Neural progenitor cell (in vitro differentiated cells): ENCODE data around the gene RNH1.

Experiments
- EZH2 ChIP-seq: fragments of 200-600 bp; sonication (generic); IDR thresholded peaks from 2 replicates; pipeline ENCODE4 v1.6.1; 2017; ENCODE audit warnings: antibody characterized with exemption, mild to moderate bottlenecking, moderate library complexity
- TF ChIP-seq, protein P1 (sequence below): fragments of 200-600 bp; sonication (generic); IDR thresholded peaks from 2 replicates; pipeline ENCODE4 v1.5.1; 2017; ENCODE audit warnings: antibody characterized with exemption, mild to moderate bottlenecking

DNA sequence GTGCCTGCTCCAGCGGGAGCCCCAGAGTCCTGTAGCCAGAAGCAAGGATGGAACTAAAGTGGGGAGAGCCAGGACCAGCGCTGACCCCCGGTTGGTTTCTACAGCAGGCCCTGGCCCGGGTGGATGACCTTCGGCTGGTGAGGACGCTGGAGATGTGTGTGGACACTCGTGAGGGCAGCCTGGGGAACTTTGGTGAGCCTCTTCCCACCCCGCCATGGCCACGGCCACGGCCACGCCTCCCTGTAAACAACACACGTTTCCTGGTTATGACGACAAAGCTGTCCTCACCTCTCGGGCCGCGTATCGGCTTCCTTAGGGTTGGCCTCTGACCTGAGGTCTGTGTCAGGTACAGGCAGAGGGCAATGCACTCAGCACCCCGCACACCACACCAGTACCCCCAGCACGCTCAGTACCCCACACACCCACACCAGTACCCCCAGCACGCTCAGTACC is 34.4 kb upstream of the RNH1 start:
- TF ChIP-seq, protein P1, sequence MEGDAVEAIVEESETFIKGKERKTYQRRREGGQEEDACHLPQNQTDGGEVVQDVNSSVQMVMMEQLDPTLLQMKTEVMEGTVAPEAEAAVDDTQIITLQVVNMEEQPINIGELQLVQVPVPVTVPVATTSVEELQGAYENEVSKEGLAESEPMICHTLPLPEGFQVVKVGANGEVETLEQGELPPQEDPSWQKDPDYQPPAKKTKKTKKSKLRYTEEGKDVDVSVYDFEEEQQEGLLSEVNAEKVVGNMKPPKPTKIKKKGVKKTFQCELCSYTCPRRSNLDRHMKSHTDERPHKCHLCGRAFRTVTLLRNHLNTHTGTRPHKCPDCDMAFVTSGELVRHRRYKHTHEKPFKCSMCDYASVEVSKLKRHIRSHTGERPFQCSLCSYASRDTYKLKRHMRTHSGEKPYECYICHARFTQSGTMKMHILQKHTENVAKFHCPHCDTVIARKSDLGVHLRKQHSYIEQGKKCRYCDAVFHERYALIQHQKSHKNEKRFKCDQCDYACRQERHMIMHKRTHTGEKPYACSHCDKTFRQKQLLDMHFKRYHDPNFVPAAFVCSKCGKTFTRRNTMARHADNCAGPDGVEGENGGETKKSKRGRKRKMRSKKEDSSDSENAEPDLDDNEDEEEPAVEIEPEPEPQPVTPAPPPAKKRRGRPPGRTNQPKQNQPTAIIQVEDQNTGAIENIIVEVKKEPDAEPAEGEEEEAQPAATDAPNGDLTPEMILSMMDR, result no peak
- TF ChIP-seq EZH2, result no peak
